ENCODE measurements around the gene NR2F2. TPM values are rescaled to one million over a fixed set of nuclear protein-coding genes. Genes with fewer than 3 reads are reported as not detected.

NR2F2 gene
- total RNA-seq, 4 donors from 2014 or later: 42.7 to 131 (median 83.6) TPM

DNA sequence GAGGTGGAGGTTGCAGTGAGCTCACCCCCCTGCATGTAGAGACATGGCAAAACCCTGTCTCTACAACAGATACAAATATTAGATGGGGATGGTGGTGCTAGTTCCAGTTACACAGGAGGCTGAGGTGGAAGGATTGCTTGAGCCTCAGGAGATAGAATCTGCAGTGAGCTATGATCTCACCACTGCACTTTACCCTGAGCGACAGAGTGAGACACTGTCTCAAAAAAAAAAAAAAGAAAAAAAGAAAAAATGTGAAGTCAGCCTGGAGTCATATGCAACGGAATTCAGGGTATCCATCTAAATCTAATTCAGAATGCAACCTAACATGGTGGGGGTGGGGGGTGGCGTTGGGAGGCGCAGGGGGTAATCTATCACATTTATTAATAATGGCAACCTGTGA is 37.1 kb upstream of the NR2F2 start:
- H3K9me3 ChIP-seq: peaks cover 0 to 10% (median under 1%) of the 10 kb centered on the region in 4 donors
- TF ChIP-seq POLR2A (IDR thresholded peaks at IDR 0.05; ENCODE audit: low read depth) (no peak), EP300 (IDR thresholded peaks at IDR 0.05) (no peak), POLR2AphosphoS5 (IDR thresholded peaks at IDR 0.05) (no peak)
- TF ChIP-seq, protein P1, sequence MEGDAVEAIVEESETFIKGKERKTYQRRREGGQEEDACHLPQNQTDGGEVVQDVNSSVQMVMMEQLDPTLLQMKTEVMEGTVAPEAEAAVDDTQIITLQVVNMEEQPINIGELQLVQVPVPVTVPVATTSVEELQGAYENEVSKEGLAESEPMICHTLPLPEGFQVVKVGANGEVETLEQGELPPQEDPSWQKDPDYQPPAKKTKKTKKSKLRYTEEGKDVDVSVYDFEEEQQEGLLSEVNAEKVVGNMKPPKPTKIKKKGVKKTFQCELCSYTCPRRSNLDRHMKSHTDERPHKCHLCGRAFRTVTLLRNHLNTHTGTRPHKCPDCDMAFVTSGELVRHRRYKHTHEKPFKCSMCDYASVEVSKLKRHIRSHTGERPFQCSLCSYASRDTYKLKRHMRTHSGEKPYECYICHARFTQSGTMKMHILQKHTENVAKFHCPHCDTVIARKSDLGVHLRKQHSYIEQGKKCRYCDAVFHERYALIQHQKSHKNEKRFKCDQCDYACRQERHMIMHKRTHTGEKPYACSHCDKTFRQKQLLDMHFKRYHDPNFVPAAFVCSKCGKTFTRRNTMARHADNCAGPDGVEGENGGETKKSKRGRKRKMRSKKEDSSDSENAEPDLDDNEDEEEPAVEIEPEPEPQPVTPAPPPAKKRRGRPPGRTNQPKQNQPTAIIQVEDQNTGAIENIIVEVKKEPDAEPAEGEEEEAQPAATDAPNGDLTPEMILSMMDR (IDR thresholded peaks at IDR 0.05): no peak
- WGBS: 71% methylated on average over 4 of the region's 4 CpGs
- no peak overlapping the region for H3K4me3 ChIP-seq
- no peak for DNase-seq (ENCODE audit: extremely low spot score)
- intact Hi-C loops (cut with DNase I): no loop called here
- H3K27me3 ChIP-seq: no peaks in the 10 kb centered on the region
- H3K4me1 ChIP-seq: no peaks in the 10 kb centered on the region
- peaks cover 0 to 4% (median 0%) of the 10 kb centered on the region in 4 donors for H3K36me3 ChIP-seq
- no peak overlapping the region for H3K27ac ChIP-seq (replicated peaks in 1 of 4)

DNA sequence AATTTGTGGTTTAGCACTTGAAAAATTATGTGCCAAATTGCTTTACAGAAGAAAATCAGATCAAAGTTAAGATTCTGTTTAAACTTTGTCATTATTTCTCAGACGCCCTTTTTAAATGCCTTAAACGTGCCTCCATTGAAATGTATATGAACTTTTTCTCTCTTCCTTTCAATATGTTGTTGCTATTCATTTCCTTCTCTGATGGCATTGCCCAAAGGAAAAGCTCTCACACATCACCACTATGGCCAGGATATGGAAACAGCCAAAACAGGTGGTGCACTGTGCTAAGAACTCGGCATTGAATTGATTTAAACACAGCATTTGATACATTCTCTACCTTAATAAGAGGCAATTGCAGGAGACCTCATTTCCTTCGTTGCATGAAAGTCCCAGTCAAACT is 35.7 kb upstream of the NR2F2 start:
- no peak for DNase-seq (ENCODE audit: extremely low spot score)
- H3K9me3 ChIP-seq: peaks cover 0 to 15% (median 3%) of the 10 kb centered on the region in 4 donors
- WGBS: 87% methylated on average over 4 of the region's 4 CpGs
- TF ChIP-seq, protein P1 (IDR thresholded peaks at IDR 0.05): no peak
- no peak for TF ChIP-seq POLR2AphosphoS5 (IDR thresholded peaks at IDR 0.05)
- no peak for TF ChIP-seq EP300 (IDR thresholded peaks at IDR 0.05)
- no peak for TF ChIP-seq POLR2A (IDR thresholded peaks at IDR 0.05; ENCODE audit: low read depth)
- H3K36me3 ChIP-seq: no peaks in the 10 kb centered on the region
- no peak overlapping the region for H3K27ac ChIP-seq (replicated peaks in 1 of 4)
- no peak overlapping the region for H3K4me3 ChIP-seq
- H3K27me3 ChIP-seq: no peaks in the 10 kb centered on the region
- intact Hi-C loops (cut with DNase I): no loop called here
- no peaks in the 10 kb centered on the region for H3K4me1 ChIP-seq

DNA sequence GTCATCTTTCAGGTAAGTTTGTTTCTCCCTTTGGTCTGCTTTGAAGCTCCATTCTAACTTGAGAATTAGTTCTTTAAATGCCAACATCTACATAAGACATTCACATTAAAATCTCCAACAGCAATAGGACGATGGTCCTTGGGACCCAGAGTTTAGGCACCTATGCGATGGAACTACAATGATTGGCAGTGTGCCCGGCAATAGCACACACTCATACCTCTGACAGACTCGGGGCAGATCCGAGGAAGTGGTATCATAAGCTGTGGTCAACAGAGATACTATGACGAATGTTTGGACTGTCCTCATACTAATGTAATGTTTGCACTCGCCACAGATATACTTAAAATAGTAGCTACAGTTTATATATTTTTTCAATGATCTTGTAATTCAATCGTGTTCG is 34.2 kb upstream of the NR2F2 start:
- 90% methylated on average over 9 of the region's 9 CpGs for WGBS
- intact Hi-C loops (cut with DNase I): no loop called here
- TF ChIP-seq POLR2A (IDR thresholded peaks at IDR 0.05; ENCODE audit: low read depth) (no peak), EP300 (IDR thresholded peaks at IDR 0.05) (no peak), POLR2AphosphoS5 (IDR thresholded peaks at IDR 0.05) (no peak)

DNA sequence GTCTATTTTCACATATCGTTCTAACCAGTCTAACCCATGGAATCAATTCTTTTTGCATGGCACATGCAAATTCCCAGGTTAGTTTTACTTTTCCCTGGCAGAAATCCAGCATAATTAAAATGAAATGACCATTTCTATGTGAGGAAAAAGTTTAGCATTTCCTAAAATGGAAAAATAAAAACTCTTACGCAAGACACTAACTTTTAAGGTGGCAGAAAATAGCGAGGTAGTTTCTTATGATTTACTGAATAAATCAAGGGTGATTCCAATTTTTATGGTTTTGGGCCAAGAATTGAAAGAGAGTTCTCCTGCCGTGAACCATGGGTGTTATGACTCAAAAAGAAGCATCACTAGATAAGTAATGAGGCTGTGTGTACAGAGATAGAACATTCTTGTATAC is 32.7 kb upstream of the NR2F2 start:
- Histone ChIP-seq H3K27ac (replicated peaks in 1 of 4) (no peak overlapping the region), H3K4me3 (no peak overlapping the region), H3K4me1 (no peaks in the 10 kb centered on the region), H3K9me3 (peaks cover 0 to 15% (median 3%) of the 10 kb centered on the region in 4 donors), H3K27me3 (no peaks in the 10 kb centered on the region), H3K36me3 (no peaks in the 10 kb centered on the region)
- intact Hi-C loops (cut with DNase I): no loop called here
- DNase-seq (ENCODE audit: extremely low spot score): no peak
- no peak for TF ChIP-seq EP300 (IDR thresholded peaks at IDR 0.05)
- TF ChIP-seq POLR2A (IDR thresholded peaks at IDR 0.05; ENCODE audit: low read depth): no peak
- TF ChIP-seq, protein P1 (IDR thresholded peaks at IDR 0.05): no peak
- no peak for TF ChIP-seq POLR2AphosphoS5 (IDR thresholded peaks at IDR 0.05)
- WGBS: 87% methylated on average over 4 of the region's 4 CpGs

More for the DNA sequence above, 34.2 kb upstream of the NR2F2 start:
- Histone ChIP-seq H3K27ac (replicated peaks in 1 of 4) (no peak overlapping the region), H3K4me1 (no peaks in the 10 kb centered on the region), H3K36me3 (no peaks in the 10 kb centered on the region), H3K9me3 (peaks cover 0 to 15% (median 3%) of the 10 kb centered on the region in 4 donors), H3K4me3 (no peak overlapping the region), H3K27me3 (no peaks in the 10 kb centered on the region)
- no peak for DNase-seq (ENCODE audit: extremely low spot score)

DNA sequence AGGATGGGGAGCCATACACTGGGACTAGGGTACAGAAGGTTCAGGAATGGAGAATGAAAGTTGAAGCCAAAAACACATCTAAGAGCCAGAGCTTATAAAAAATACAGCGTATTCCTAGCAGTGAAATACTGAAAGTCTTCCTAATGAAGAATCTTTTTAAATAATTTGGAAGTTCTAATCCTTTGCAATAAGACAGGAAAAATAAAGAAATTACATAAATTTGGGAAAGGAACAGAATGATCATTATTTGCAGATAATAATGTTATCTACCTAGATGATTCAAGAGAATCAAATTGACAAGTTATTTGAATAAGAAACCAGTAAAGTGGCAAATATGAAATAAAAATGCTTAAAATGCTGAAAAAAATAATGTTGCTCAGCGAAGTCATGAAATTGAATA is 32.3 kb upstream of the NR2F2 start:
- H3K4me1 ChIP-seq: no peaks in the 10 kb centered on the region
- H3K4me3 ChIP-seq: no peak overlapping the region
- 91% methylated on average over 2 of the region's 2 CpGs for WGBS
- H3K27me3 ChIP-seq: no peaks in the 10 kb centered on the region
- intact Hi-C loops (cut with DNase I): no loop called here
- no peaks in the 10 kb centered on the region for H3K36me3 ChIP-seq
- H3K27ac ChIP-seq (replicated peaks in 1 of 4): no peak overlapping the region
- H3K9me3 ChIP-seq: peaks cover 0 to 15% (median 3%) of the 10 kb centered on the region in 4 donors
- no peak for DNase-seq (ENCODE audit: extremely low spot score)
- TF ChIP-seq, protein P1 (IDR thresholded peaks at IDR 0.05): no peak
- no peak for TF ChIP-seq POLR2AphosphoS5 (IDR thresholded peaks at IDR 0.05)
- TF ChIP-seq EP300 (IDR thresholded peaks at IDR 0.05): no peak
- TF ChIP-seq POLR2A (IDR thresholded peaks at IDR 0.05; ENCODE audit: low read depth): no peak

Data from esophagus muscularis mucosa (tissue), 4 donors.